Liver (tissue), 9 donors: ENCODE data around the gene PDE3A. TPM values are rescaled to one million over a fixed set of nuclear protein-coding genes. Genes with fewer than 3 reads are reported as not detected.

Experiments
- DNase-seq: peaks from one replicate; pipeline ENCODE4 v3.0.0-alpha.2; 2017; ENCODE audit warnings: low spot score
- H3K27ac ChIP-seq, 2 donors: one replicate each; pipeline ENCODE4 v1.7.0; 2013; ENCODE audit warnings: inconsistent platforms in 2 of 2, low read length in 2 of 2, control low read depth in 1 of 2, low read depth in 1 of 2, mild to moderate bottlenecking in 1 of 2
- H3K27me3 ChIP-seq, 4 donors: one replicate each; pipeline versions ENCODE4 v1.6.1 to v1.7.0; 2013; ENCODE audit warnings: low read length in 3 of 4, inconsistent platforms in 1 of 4, mild to moderate bottlenecking in 1 of 4, moderate library complexity in 1 of 4; ENCODE audit not compliant: control insufficient read depth in 4 of 4, insufficient read depth in 4 of 4
- H3K36me3 ChIP-seq, 4 donors: one replicate each; pipeline versions ENCODE4 v1.6.1 to v1.7.0; 2013; ENCODE audit warnings: low read length in 3 of 4, mild to moderate bottlenecking in 3 of 4, low read depth in 1 of 4, moderate library complexity in 1 of 4; ENCODE audit not compliant: control insufficient read depth in 4 of 4, insufficient read depth in 3 of 4
- H3K4me1 ChIP-seq, 4 donors: one replicate each; pipeline versions ENCODE4 v1.6.1 to v1.7.0; 2013; ENCODE audit warnings: low read length in 3 of 4, mild to moderate bottlenecking in 3 of 4, moderate library complexity in 1 of 4; ENCODE audit not compliant: control insufficient read depth in 4 of 4, insufficient read depth in 4 of 4
- H3K4me3 ChIP-seq, 3 donors: one replicate each; pipeline versions ENCODE4 v1.6.1 to v1.7.0; 2013; ENCODE audit warnings: low read length in 3 of 3, control low read depth in 1 of 3, low read depth in 1 of 3, mild to moderate bottlenecking in 1 of 3
- H3K9ac ChIP-seq, 2 donors: one replicate each; pipeline ENCODE4 v1.7.0; 2013; ENCODE audit warnings: low read length in 2 of 2, mild to moderate bottlenecking in 2 of 2, moderate library complexity in 2 of 2, control low read depth in 1 of 2, low read depth in 1 of 2
- H3K9me3 ChIP-seq, 4 donors: one replicate each; pipeline versions ENCODE4 v1.6.1 to v1.7.0; 2013; ENCODE audit warnings: low read length in 3 of 4; ENCODE audit not compliant: control insufficient read depth in 4 of 4
- EGR1 ChIP-seq, 2 donors: IDR thresholded peaks; 2 replicates each; pipeline ENCODE4 v1.6.1; 2016 to 2018; ENCODE audit warnings: antibody characterized with exemption in 2 of 2, low read depth in 2 of 2
- FOXA1 ChIP-seq: IDR thresholded peaks from 2 replicates; pipeline ENCODE4 v1.6.1; 2016; ENCODE audit warnings: antibody characterized with exemption
- FOXA2 ChIP-seq: IDR thresholded peaks from 2 replicates; pipeline ENCODE4 v1.6.1; 2016; ENCODE audit warnings: antibody characterized with exemption
- GABPA ChIP-seq, 2 donors: IDR thresholded peaks in 1 of 2; conservative IDR thresholded peaks in 1 of 2; 2 replicates each; pipeline ENCODE4 v1.6.1; 2016; ENCODE audit warnings: antibody characterized with exemption in 2 of 2, mild to moderate bottlenecking in 1 of 2, moderate library complexity in 1 of 2
- HNF4A ChIP-seq, 2 donors: conservative IDR thresholded peaks; 2 replicates each; pipeline ENCODE4 v1.6.1; 2016; ENCODE audit warnings: antibody characterized with exemption in 2 of 2, mild to moderate bottlenecking in 2 of 2
- HNF4G ChIP-seq: IDR thresholded peaks from 2 replicates; pipeline ENCODE4 v1.6.1; 2016; ENCODE audit warnings: antibody characterized with exemption
- JUND ChIP-seq, 2 donors: IDR thresholded peaks; 2 replicates each; pipeline ENCODE4 v1.6.1; 2016; ENCODE audit warnings: antibody characterized with exemption in 2 of 2
- NR2F2 ChIP-seq: IDR thresholded peaks from 2 replicates; pipeline ENCODE4 v1.6.1; 2016; ENCODE audit warnings: antibody characterized with exemption
- RAD21 ChIP-seq, 2 donors: IDR thresholded peaks; 2 replicates each; pipeline ENCODE4 v1.6.1; 2016; ENCODE audit warnings: antibody characterized with exemption in 2 of 2, mild to moderate bottlenecking in 2 of 2
- RXRA ChIP-seq, 2 donors: IDR thresholded peaks; 2 replicates each; pipeline ENCODE4 v1.6.1; 2017 to 2018; ENCODE audit warnings: antibody characterized with exemption in 2 of 2, mild to moderate bottlenecking in 1 of 2
- SP1 ChIP-seq: IDR thresholded peaks from 2 replicates; pipeline ENCODE4 v1.6.1; 2018; ENCODE audit warnings: antibody characterized with exemption, mild to moderate bottlenecking
- TAF1 ChIP-seq: conservative IDR thresholded peaks from 2 replicates; pipeline ENCODE4 v1.6.1; 2016; ENCODE audit warnings: antibody characterized with exemption, mild to moderate bottlenecking
- YY1 ChIP-seq: IDR thresholded peaks from 2 replicates; pipeline ENCODE4 v1.6.1; 2016; ENCODE audit warnings: antibody characterized with exemption, mild to moderate bottlenecking
- WGBS: extraction: QIAGEN DNeasy Blood & Tissue Kit; methylation state at CpG from one replicate; pipeline ENCODE4 v1.1.7; 2013; 5-methylcytosine and 5-hydroxymethylcytosine counted together
- polyA plus RNA-seq, 2 donors: library from polyadenylated mRNA; stranded (reverse) in 1 of 2; unstranded in 1 of 2; fragments of 200-250 nt in 1 of 2; fragments of >200 nt in 1 of 2; fragmentation: Nextera tagmentation in 1 of 2; extraction: Ambion mirVana in 1 of 2; gene quantifications; one replicate each; pipeline versions ENCODE4 v1.2.1 to v1.2.3, GENCODE V29; 2013 to 2015
- total RNA-seq, 2 donors: library from RNA; depleted of rRNA; stranded (reverse); fragments of >200 nt; gene quantifications; one replicate each; pipeline ENCODE4 v1.2.3, GENCODE V29; 2014
- TF ChIP-seq, protein P1 (sequence below): IDR thresholded peaks from 2 replicates; pipeline ENCODE4 v1.6.1; 2016; ENCODE audit warnings: antibody characterized with exemption
- TF ChIP-seq, protein P2 (sequence below): fragments of 150-350 bp; IDR thresholded peaks from 2 replicates; pipeline ENCODE4 v1.5.1; 2017; ENCODE audit warnings: improper control_type of control experiment, low read depth, low read length; ENCODE audit not compliant: missing input control
- TF ChIP-seq, protein P3 (sequence below): IDR thresholded peaks from 2 replicates; pipeline ENCODE4 v1.6.1; 2016; ENCODE audit warnings: antibody characterized with exemption
- TF ChIP-seq, protein P4 (sequence below): IDR thresholded peaks from 2 replicates; pipeline ENCODE4 v1.6.1; 2016; ENCODE audit warnings: antibody characterized with exemption
- TF ChIP-seq, protein P5 (sequence below): IDR thresholded peaks from 2 replicates; pipeline ENCODE4 v1.6.1; 2016; ENCODE audit warnings: antibody characterized with exemption, mild to moderate bottlenecking
- donor health status: healthy.
- donor health status: healthy.
- donor health status: healthy.
- donor health status: healthy.
- donor health status: healthy.

The PDE3A gene
- total and polyA plus RNA-seq, 4 donors = 0.50 to 3.8 (median 2.2) TPM

DNA sequence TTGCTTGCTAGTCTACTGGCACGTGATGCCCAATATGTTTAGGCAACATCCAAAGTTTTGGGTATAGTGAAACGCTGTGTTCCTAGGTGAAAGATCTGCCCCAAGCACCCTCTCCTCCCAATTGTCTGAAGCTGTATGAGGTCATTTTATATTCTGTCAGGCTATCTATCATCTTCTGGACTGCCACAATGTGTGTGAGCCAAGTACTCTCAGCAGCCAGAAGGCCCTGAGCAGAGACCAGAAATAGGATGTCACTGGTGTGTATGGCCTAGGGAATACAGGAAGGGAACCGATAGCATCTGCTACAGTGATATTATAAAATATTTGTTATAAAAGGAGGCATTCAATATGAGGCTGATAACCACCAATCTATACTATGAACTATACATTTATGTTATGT lies 7.9 kb upstream of the PDE3A start:
- no peak for DNase-seq
- no peak overlapping the region for H3K4me3 ChIP-seq
- TF ChIP-seq, protein P1, sequence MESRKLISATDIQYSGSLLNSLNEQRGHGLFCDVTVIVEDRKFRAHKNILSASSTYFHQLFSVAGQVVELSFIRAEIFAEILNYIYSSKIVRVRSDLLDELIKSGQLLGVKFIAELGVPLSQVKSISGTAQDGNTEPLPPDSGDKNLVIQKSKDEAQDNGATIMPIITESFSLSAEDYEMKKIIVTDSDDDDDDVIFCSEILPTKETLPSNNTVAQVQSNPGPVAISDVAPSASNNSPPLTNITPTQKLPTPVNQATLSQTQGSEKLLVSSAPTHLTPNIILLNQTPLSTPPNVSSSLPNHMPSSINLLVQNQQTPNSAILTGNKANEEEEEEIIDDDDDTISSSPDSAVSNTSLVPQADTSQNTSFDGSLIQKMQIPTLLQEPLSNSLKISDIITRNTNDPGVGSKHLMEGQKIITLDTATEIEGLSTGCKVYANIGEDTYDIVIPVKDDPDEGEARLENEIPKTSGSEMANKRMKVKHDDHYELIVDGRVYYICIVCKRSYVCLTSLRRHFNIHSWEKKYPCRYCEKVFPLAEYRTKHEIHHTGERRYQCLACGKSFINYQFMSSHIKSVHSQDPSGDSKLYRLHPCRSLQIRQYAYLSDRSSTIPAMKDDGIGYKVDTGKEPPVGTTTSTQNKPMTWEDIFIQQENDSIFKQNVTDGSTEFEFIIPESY = no peak
- no peak for TF ChIP-seq HNF4G
- TF ChIP-seq, protein P2, sequence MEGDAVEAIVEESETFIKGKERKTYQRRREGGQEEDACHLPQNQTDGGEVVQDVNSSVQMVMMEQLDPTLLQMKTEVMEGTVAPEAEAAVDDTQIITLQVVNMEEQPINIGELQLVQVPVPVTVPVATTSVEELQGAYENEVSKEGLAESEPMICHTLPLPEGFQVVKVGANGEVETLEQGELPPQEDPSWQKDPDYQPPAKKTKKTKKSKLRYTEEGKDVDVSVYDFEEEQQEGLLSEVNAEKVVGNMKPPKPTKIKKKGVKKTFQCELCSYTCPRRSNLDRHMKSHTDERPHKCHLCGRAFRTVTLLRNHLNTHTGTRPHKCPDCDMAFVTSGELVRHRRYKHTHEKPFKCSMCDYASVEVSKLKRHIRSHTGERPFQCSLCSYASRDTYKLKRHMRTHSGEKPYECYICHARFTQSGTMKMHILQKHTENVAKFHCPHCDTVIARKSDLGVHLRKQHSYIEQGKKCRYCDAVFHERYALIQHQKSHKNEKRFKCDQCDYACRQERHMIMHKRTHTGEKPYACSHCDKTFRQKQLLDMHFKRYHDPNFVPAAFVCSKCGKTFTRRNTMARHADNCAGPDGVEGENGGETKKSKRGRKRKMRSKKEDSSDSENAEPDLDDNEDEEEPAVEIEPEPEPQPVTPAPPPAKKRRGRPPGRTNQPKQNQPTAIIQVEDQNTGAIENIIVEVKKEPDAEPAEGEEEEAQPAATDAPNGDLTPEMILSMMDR = no peak
- TF ChIP-seq EGR1 (IDR thresholded peaks at IDR 0.05; ENCODE audit: low read depth in 2 of 2) = no peak
- no peak for TF ChIP-seq RXRA (IDR thresholded peaks at IDR 0.05)
- TF ChIP-seq, protein P3, sequence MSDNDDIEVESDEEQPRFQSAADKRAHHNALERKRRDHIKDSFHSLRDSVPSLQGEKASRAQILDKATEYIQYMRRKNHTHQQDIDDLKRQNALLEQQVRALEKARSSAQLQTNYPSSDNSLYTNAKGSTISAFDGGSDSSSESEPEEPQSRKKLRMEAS = no peak
- TF ChIP-seq JUND (IDR thresholded peaks at IDR 0.05) = no peak
- TF ChIP-seq TAF1 = no peak
- no peak for TF ChIP-seq YY1
- TF ChIP-seq GABPA (IDR thresholded peaks at IDR 0.05 in 1 of 2, conservative IDR thresholded peaks at IDR 0.05 in 1 of 2) = no peak
- no peak for TF ChIP-seq RAD21 (IDR thresholded peaks at IDR 0.05)
- TF ChIP-seq, protein P4, sequence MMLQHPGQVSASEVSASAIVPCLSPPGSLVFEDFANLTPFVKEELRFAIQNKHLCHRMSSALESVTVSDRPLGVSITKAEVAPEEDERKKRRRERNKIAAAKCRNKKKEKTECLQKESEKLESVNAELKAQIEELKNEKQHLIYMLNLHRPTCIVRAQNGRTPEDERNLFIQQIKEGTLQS = no peak
- TF ChIP-seq, protein P5, sequence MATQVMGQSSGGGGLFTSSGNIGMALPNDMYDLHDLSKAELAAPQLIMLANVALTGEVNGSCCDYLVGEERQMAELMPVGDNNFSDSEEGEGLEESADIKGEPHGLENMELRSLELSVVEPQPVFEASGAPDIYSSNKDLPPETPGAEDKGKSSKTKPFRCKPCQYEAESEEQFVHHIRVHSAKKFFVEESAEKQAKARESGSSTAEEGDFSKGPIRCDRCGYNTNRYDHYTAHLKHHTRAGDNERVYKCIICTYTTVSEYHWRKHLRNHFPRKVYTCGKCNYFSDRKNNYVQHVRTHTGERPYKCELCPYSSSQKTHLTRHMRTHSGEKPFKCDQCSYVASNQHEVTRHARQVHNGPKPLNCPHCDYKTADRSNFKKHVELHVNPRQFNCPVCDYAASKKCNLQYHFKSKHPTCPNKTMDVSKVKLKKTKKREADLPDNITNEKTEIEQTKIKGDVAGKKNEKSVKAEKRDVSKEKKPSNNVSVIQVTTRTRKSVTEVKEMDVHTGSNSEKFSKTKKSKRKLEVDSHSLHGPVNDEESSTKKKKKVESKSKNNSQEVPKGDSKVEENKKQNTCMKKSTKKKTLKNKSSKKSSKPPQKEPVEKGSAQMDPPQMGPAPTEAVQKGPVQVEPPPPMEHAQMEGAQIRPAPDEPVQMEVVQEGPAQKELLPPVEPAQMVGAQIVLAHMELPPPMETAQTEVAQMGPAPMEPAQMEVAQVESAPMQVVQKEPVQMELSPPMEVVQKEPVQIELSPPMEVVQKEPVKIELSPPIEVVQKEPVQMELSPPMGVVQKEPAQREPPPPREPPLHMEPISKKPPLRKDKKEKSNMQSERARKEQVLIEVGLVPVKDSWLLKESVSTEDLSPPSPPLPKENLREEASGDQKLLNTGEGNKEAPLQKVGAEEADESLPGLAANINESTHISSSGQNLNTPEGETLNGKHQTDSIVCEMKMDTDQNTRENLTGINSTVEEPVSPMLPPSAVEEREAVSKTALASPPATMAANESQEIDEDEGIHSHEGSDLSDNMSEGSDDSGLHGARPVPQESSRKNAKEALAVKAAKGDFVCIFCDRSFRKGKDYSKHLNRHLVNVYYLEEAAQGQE = no peak
- TF ChIP-seq FOXA1 = no peak
- no peak for TF ChIP-seq FOXA2
- H3K9ac ChIP-seq = no peak overlapping the region
- WGBS = 91% methylated on average over 3 of the region's 3 CpGs
- no peaks in the 10 kb centered on the region for H3K4me1 ChIP-seq
- no peaks in the 10 kb centered on the region for H3K9me3 ChIP-seq
- no peaks in the 10 kb centered on the region for H3K36me3 ChIP-seq
- no peaks in the 10 kb centered on the region for H3K27me3 ChIP-seq
- no peak overlapping the region for H3K27ac ChIP-seq

DNA sequence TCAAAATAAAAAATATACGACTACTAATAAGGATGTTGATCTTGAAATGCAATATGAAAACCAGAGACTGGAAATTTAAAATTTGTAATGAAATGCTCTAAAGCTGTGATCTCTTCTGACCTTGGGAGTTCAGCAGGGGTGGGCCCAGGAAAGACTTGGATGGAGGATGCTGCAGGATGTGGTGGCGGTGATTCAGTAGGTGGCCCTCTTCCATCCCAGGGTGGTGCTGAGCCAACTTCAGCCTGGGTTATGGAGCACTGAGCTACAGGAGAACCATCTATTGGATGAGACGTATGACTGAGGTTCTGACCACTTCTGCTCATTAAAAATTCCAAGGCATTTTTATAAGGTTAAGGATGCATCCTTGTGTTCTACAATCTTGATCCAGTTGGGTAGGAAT lies 6.9 kb upstream of the PDE3A start:
- H3K27me3 ChIP-seq = no peaks in the 10 kb centered on the region
- no peak for DNase-seq
- H3K4me1 ChIP-seq = no peaks in the 10 kb centered on the region
- 92% methylated on average over 3 of the region's 3 CpGs for WGBS
- TF ChIP-seq, protein P3 = no peak
- TF ChIP-seq TAF1 = no peak
- TF ChIP-seq SP1 = no peak
- no peak for TF ChIP-seq YY1
- TF ChIP-seq HNF4G = no peak
- TF ChIP-seq, protein P2 = no peak
- TF ChIP-seq RXRA (IDR thresholded peaks at IDR 0.05) = no peak
- TF ChIP-seq, protein P5 = no peak
- no peak for TF ChIP-seq RAD21 (IDR thresholded peaks at IDR 0.05)
- TF ChIP-seq HNF4A (conservative IDR thresholded peaks at IDR 0.05) = no peak
- TF ChIP-seq NR2F2 = no peak
- H3K36me3 ChIP-seq = no peaks in the 10 kb centered on the region
- no peak overlapping the region for H3K4me3 ChIP-seq
- no peaks in the 10 kb centered on the region for H3K9me3 ChIP-seq
- H3K27ac ChIP-seq = no peak overlapping the region
- H3K9ac ChIP-seq = no peak overlapping the region
